HCT116 (cell line): ENCODE data around the gene ALG6. TPM values are rescaled to one million over a fixed set of nuclear protein-coding genes. Genes with fewer than 3 reads are reported as not detected.

Experiments
- ATAC-seq: fragments of 200-7000 bp; cut with Tn5 transposase; 2 replicates; pipeline ENCODE4 v1.9.1; 2020; ENCODE audit warnings: mild to moderate bottlenecking, moderate library complexity
- BruUV-seq: library from RNA; stranded (reverse); fragments of 400-500 nt; replicated peaks from 2 replicates; lab custom pipeline; 2021; lab: Mats Ljungman, UMichigan
- CTCF ChIA-PET: fragments of 300-600 bp; sonication (Branson Sonifier 250); formaldehyde crosslinking; loops from one replicate; lab custom pipeline; 2021; ENCODE audit warnings: antibody characterized with exemption; lab: Charles Lee
- POLR2A ChIA-PET: fragments of 300-600, 350-600 bp; sonication (Branson Sonifier 250); formaldehyde crosslinking; loops from one replicate; lab custom pipeline; 2021; ENCODE audit warnings: antibody characterized with exemption; lab: Charles Lee
- RAD21 ChIA-PET, 2 experiments: fragments of 300-600 bp; sonication (Branson Sonifier 250); formaldehyde crosslinking; loops; one replicate each; lab custom pipeline; 2023; ENCODE audit warnings: low total read pairs in 2 of 2; ENCODE audit not compliant: uncharacterized antibody in 2 of 2, unreplicated experiment in 2 of 2, low non-redundant PET in 1 of 2; lab: Charles Lee
- DNase-seq: peaks from one replicate; pipeline ENCODE4 v3.0.0-alpha.2; 2010; ENCODE audit warnings: low read depth, low spot score
- H2AFZ ChIP-seq: fragments of 200-600 bp; shearing (Covaris generic), sonication (generic); 2 replicates; pipeline ENCODE4 v1.6.1; 2017; ENCODE audit warnings: low read depth, mixed run types, mixed read lengths, antibody characterized with exemption, low read length; ENCODE audit not compliant: poor library complexity, severe bottlenecking
- H3K27ac ChIP-seq: 2 replicates; pipeline ENCODE4 v1.5.1; 2012; ENCODE audit warnings: low read depth, low read length
- H3K27me3 ChIP-seq: fragments of 200-600 bp; sonication (generic); 2 replicates; pipeline ENCODE4 v1.6.1; 2016; ENCODE audit warnings: mixed run types, low read length, mixed read lengths; ENCODE audit not compliant: insufficient read depth
- H3K36me3 ChIP-seq, 2 experiments: fragments of 200-500 bp in 1 of 2; fragments of 200-600 bp in 1 of 2; sonication (Bioruptor generic) in 1 of 2; sonication (generic) in 1 of 2; 2 replicates each; pipeline versions ENCODE4 v1.5.1 to v1.6.1; 2014 to 2016; ENCODE audit warnings: low read length in 2 of 2, inconsistent platforms in 1 of 2, mixed read lengths in 1 of 2, mixed run types in 1 of 2; ENCODE audit not compliant: insufficient read depth in 2 of 2, control insufficient read depth in 1 of 2
- H3K4me1 ChIP-seq, 2 experiments: fragments of 200-600 bp in 1 of 2; sonication (generic) in 1 of 2; 2 replicates each; pipeline versions ENCODE4 v1.5.1 to v1.6.1; 2012 to 2017; ENCODE audit warnings: low read length in 2 of 2, inconsistent platforms in 1 of 2, mild to moderate bottlenecking in 1 of 2, mixed read lengths in 1 of 2, mixed run types in 1 of 2, moderate library complexity in 1 of 2; ENCODE audit not compliant: insufficient read depth in 2 of 2, control insufficient read depth in 1 of 2
- H3K4me2 ChIP-seq: fragments of 200-600 bp; sonication (generic); 2 replicates; pipeline ENCODE4 v1.6.1; 2017; ENCODE audit warnings: mixed run types, low read length, mixed read lengths
- H3K4me3 ChIP-seq, 2 experiments: fragments of 200-600 bp in 1 of 2; sonication (generic) in 1 of 2; replicated peaks in 1 of 2; 2 replicates each; pipeline ENCODE4 v1.5.1; 2011 to 2016; ENCODE audit warnings: low read length in 2 of 2, control low read depth in 1 of 2, low read depth in 1 of 2, mild to moderate bottlenecking in 1 of 2, mixed read lengths in 1 of 2, mixed run types in 1 of 2
- H3K79me2 ChIP-seq: fragments of 200-600 bp; sonication (generic); 2 replicates; pipeline ENCODE4 v1.6.1; 2017; ENCODE audit warnings: mild to moderate bottlenecking, mixed run types, low read length, moderate library complexity, mixed read lengths; ENCODE audit not compliant: insufficient read depth
- H3K9ac ChIP-seq: fragments of 200-600 bp; sonication (generic); 2 replicates; pipeline ENCODE4 v1.6.1; 2016; ENCODE audit warnings: low read length, mixed read lengths
- H3K9me2 ChIP-seq: fragments of 200-600 bp; sonication (generic), shearing (Covaris generic); 2 replicates; pipeline ENCODE4 v1.6.1; 2017; ENCODE audit warnings: mixed run types, mild to moderate bottlenecking, moderate library complexity; ENCODE audit not compliant: insufficient read depth
- H3K9me3 ChIP-seq, 2 experiments: fragments of 200-500 bp in 1 of 2; fragments of 200-600 bp in 1 of 2; sonication (Bioruptor generic) in 1 of 2; sonication (generic) in 1 of 2; 2 replicates each; pipeline ENCODE4 v1.6.1; 2014 to 2017; ENCODE audit warnings: low read length in 2 of 2, mixed read lengths in 2 of 2, inconsistent platforms in 1 of 2, low read depth in 1 of 2, mild to moderate bottlenecking in 1 of 2, mixed run types in 1 of 2, moderate library complexity in 1 of 2; ENCODE audit not compliant: control insufficient read depth in 1 of 2, insufficient read depth in 1 of 2
- H4K20me1 ChIP-seq: fragments of 200-600 bp; sonication (generic), shearing (Covaris generic); 2 replicates; pipeline ENCODE4 v1.6.1; 2017; ENCODE audit warnings: mixed run types, mild to moderate bottlenecking, moderate library complexity; ENCODE audit not compliant: insufficient read depth
- CBX3 ChIP-seq: IDR thresholded peaks from 2 replicates; pipeline ENCODE4 v1.6.1; 2012; ENCODE audit warnings: low read depth
- CEBPB ChIP-seq: IDR thresholded peaks from 2 replicates; pipeline ENCODE4 v1.6.1; 2012; ENCODE audit warnings: low read depth
- POLR2AphosphoS5 ChIP-seq: IDR thresholded peaks from 2 replicates; pipeline ENCODE4 v1.6.1; 2011; ENCODE audit warnings: mild to moderate bottlenecking, low read depth, low read length, moderate library complexity
- RAD21 ChIP-seq: IDR thresholded peaks from 2 replicates; pipeline ENCODE4 v1.6.1; 2012; ENCODE audit warnings: low read depth, mild to moderate bottlenecking
- SIN3A ChIP-seq: IDR thresholded peaks from 2 replicates; pipeline ENCODE4 v1.6.1; 2012; ENCODE audit warnings: low read depth
- SP1 ChIP-seq: IDR thresholded peaks from 2 replicates; pipeline ENCODE4 v1.6.1; 2012; ENCODE audit warnings: low read depth
- TCF7L2 ChIP-seq: IDR thresholded peaks from 2 replicates; pipeline ENCODE4 v1.7.0; 2011; ENCODE audit warnings: borderline replicate concordance, inconsistent platforms; ENCODE audit not compliant: insufficient read depth, insufficient read length; ENCODE audit errors: extremely low read depth
- YY1 ChIP-seq: IDR thresholded peaks from 2 replicates; pipeline ENCODE4 v1.6.1; 2011; ENCODE audit warnings: low read length, low read depth, moderate library complexity, mild to moderate bottlenecking; ENCODE audit not compliant: insufficient replicate concordance; ENCODE audit errors: extremely low read depth
- ZNF274 ChIP-seq: fragments of 200-500 bp; sonication (Bioruptor generic); IDR thresholded peaks from 2 replicates; pipeline ENCODE4 v1.6.1; 2014; ENCODE audit warnings: mild to moderate bottlenecking, low read depth, low read length, inconsistent platforms
- intact Hi-C: fragments of 100-400 bp; cut with micrococcal nuclease; formaldehyde crosslinking; loops from 2 replicates; pipeline ENCODE4 v1.10.0; 2022
- total RNA-seq: library from RNA; stranded (reverse); gene quantifications from one replicate; pipeline ENCODE4 v1.2.1, GENCODE V29; 2021; ENCODE audit not compliant: unreplicated experiment
- TF ChIP-seq, protein P1 (sequence below): IDR thresholded peaks from 2 replicates; pipeline ENCODE4 v1.6.1; 2012
- TF ChIP-seq, protein P2 (sequence below), 3 experiments: fragments of 200-600 bp in 1 of 3; sonication (generic) in 1 of 3; IDR thresholded peaks in 2 of 3; conservative IDR thresholded peaks in 1 of 3; 2 replicates each; pipeline ENCODE4 v1.5.1; 2012 to 2017; ENCODE audit warnings: low read depth in 2 of 3, low read length in 2 of 3, antibody characterized with exemption in 1 of 3, borderline replicate concordance in 1 of 3, control low read depth in 1 of 3, mild to moderate bottlenecking in 1 of 3, mixed read lengths in 1 of 3, mixed run types in 1 of 3, moderate library complexity in 1 of 3; ENCODE audit not compliant: insufficient read depth in 1 of 3

The ALG6 gene
- total RNA-seq, 1 experiment from 2014 or later, result 14.7 TPM

DNA sequence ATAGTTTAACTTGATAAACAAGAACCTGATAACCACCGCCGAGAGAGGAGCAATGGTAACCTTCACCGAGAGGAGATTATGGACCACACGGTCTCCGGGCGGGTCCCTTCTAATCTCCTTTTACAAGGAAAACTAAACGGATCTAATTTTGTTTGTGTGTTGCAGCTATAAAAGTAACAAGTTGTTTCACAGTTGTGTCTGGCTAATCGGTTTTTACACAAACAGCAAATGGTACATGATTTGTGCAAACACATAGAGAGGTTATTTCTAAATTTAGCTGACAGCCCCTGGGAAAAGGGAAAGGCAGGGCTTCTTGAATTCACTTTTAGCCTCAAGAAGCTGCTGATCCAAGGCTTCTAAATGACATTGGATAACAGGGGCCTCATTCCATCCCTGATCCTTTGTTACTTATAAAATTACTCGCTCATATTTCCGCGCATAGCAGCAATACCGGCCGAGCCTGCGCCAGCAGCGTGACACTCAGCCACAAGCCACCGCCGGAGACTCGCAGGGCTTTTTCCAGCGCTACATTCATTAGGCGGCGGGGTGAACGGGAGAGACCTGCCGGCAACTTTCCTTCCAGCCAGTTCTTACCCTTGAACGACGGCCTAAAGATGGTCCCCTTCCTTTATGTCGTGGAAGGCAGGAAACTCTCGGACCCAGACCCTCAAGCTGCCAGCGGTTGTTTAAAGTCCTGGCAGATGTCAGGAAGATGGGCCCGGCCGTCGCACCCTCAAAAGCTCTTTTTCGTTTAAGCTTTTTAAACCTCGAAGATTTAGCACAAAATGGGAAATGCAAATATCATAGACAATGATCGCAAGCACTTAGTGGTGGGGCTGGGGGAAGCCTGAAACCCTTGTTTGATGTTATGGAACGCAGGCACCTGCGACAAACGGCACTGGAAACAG lies 40.7 kb upstream of the ALG6 start:
- ATAC-seq, result no peak
- H3K9me2 ChIP-seq, result no peaks in the 10 kb centered on the region
- DNase-seq, result no peak
- H3K27ac ChIP-seq, result no peak overlapping the region
- no peaks in the 10 kb centered on the region for H4K20me1 ChIP-seq
- no peaks in the 10 kb centered on the region for H3K79me2 ChIP-seq
- peaks cover 2 to 10% of the 10 kb centered on the region in 2 experiments for H3K4me1 ChIP-seq
- POLR2A ChIA-PET, result interaction anchor here (0.6 kb wide), 1 partner anchor 11 kb away, joined by 4 read pairs; no protein-coding TSS in a partner anchor
- RAD21 ChIA-PET, result no interaction called here
- no peak overlapping the region for H3K9ac ChIP-seq
- H3K36me3 ChIP-seq, result no peaks in the 10 kb centered on the region
- no peaks in the 10 kb centered on the region for H3K9me3 ChIP-seq
- no peaks in the 10 kb centered on the region for H3K27me3 ChIP-seq
- peak overlapping the region; percentile 58; the same call in 1 of the 2 replicates for H3K4me2 ChIP-seq
- TF ChIP-seq SIN3A (no peak), CEBPB (no peak)
- BruUV-seq, result no TSS peak
- H2AFZ ChIP-seq, result peak overlapping the region; percentile 82
- no peak overlapping the region for H3K4me3 ChIP-seq
- CTCF ChIA-PET, result interaction anchor here (0.9 to 2.4 kb wide), 4 partner anchors 7 to 137 kb away, joined by 3 to 11 read pairs (median 4); no protein-coding TSS in a partner anchor
- intact Hi-C loops, result loop anchor here (5.0 to 10.0 kb wide), 3 partner anchors 116 to 918 kb away; partner anchors contain the start of genes EFCAB7 and ITGB3BP

DNA sequence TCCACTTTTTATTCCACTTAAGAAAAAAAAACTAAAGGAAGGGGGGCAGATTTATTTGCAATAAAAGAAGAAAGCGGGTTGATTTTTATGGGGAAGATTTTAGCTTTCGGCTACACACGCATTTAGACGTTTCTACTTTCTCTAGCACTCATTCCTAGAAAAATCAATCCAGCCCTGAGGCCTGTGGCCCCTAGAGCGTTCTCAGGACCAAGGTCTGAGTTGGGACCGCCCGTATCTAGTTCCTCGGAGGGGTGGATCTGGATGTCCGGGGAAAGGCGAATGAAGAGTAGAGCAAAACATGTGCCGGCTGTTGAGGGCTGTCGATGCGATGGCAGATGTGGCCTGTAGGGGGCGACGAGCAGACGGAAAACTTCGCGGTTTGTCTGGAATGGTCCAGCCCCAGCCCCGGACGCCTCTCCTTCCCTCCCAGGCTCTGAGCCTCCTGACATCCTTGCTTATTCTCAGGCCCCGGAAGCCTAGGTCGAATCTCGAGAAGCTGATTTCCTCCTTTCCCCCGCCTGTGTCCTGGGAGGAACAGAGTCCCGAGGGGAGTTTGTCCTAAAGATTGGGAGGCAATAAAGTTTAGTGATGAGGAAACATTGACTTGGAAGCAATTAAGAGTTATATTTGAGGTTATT lies 39.9 kb upstream of the ALG6 start:
- peak overlapping the region in 1 of 2 experiments; percentile 9; a peak in 1 of 4 replicates for H3K4me3 ChIP-seq
- H2AFZ ChIP-seq, result peak overlapping the region; percentile 97
- RAD21 ChIA-PET, result no interaction called here
- peak overlapping the region; percentile 58 for H3K4me2 ChIP-seq
- H4K20me1 ChIP-seq, result no peaks in the 10 kb centered on the region
- no peaks in the 10 kb centered on the region for H3K36me3 ChIP-seq
- no peak overlapping the region for H3K27ac ChIP-seq
- POLR2A ChIA-PET, result no interaction called here
- peaks cover 0 to 10% of the 10 kb centered on the region in 2 experiments; a peak in 3 of 4 replicates for H3K4me1 ChIP-seq
- no peaks in the 10 kb centered on the region for H3K9me3 ChIP-seq
- BruUV-seq, result no TSS peak
- intact Hi-C loops, result loop anchor here (5.0 to 10.0 kb wide), 3 partner anchors 115 to 917 kb away; partner anchors contain the start of genes EFCAB7 and ITGB3BP
- ATAC-seq, result peak; percentile 98
- TF ChIP-seq ZNF274 (no peak), SP1 (no peak), CBX3 (peak; percentile 88; the same call in 1 of the 2 replicates), YY1 (peak; percentile 13), TCF7L2 (no peak), POLR2AphosphoS5 (peak; percentile 18; the same call in 1 of the 2 replicates), RAD21 (peak; percentile 74)
- TF ChIP-seq, protein P1, sequence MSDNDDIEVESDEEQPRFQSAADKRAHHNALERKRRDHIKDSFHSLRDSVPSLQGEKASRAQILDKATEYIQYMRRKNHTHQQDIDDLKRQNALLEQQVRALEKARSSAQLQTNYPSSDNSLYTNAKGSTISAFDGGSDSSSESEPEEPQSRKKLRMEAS, result peak; percentile 92
- TF ChIP-seq, protein P2, sequence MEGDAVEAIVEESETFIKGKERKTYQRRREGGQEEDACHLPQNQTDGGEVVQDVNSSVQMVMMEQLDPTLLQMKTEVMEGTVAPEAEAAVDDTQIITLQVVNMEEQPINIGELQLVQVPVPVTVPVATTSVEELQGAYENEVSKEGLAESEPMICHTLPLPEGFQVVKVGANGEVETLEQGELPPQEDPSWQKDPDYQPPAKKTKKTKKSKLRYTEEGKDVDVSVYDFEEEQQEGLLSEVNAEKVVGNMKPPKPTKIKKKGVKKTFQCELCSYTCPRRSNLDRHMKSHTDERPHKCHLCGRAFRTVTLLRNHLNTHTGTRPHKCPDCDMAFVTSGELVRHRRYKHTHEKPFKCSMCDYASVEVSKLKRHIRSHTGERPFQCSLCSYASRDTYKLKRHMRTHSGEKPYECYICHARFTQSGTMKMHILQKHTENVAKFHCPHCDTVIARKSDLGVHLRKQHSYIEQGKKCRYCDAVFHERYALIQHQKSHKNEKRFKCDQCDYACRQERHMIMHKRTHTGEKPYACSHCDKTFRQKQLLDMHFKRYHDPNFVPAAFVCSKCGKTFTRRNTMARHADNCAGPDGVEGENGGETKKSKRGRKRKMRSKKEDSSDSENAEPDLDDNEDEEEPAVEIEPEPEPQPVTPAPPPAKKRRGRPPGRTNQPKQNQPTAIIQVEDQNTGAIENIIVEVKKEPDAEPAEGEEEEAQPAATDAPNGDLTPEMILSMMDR (IDR thresholded peaks at IDR 0.05 in 2 of 3, conservative IDR thresholded peaks at IDR 0.05 in 1 of 3; ENCODE audit: borderline replicate concordance in 1 of 3, insufficient read depth in 1 of 3, low read depth in 2 of 3, low read length in 2 of 3), result peak; percentile 60 to 86 (median 86)
- CTCF ChIA-PET, result interaction anchor here (1.0 to 2.4 kb wide), 4 partner anchors 10 to 127 kb away, joined by 3 to 11 read pairs (median 4); no protein-coding TSS in a partner anchor
- no peaks in the 10 kb centered on the region for H3K27me3 ChIP-seq
- no peaks in the 10 kb centered on the region for H3K79me2 ChIP-seq
- no peaks in the 10 kb centered on the region for H3K9me2 ChIP-seq
- peak; percentile 60 for DNase-seq
- no peak overlapping the region for H3K9ac ChIP-seq
